ENCODE data around the gene FNDC10. TPM values are rescaled to one million over a fixed set of nuclear protein-coding genes. Genes with fewer than 3 reads are reported as not detected.

FNDC10 gene
- total RNA-seq, 1 experiment from 2014 or later: 8.4 TPM

DNA sequence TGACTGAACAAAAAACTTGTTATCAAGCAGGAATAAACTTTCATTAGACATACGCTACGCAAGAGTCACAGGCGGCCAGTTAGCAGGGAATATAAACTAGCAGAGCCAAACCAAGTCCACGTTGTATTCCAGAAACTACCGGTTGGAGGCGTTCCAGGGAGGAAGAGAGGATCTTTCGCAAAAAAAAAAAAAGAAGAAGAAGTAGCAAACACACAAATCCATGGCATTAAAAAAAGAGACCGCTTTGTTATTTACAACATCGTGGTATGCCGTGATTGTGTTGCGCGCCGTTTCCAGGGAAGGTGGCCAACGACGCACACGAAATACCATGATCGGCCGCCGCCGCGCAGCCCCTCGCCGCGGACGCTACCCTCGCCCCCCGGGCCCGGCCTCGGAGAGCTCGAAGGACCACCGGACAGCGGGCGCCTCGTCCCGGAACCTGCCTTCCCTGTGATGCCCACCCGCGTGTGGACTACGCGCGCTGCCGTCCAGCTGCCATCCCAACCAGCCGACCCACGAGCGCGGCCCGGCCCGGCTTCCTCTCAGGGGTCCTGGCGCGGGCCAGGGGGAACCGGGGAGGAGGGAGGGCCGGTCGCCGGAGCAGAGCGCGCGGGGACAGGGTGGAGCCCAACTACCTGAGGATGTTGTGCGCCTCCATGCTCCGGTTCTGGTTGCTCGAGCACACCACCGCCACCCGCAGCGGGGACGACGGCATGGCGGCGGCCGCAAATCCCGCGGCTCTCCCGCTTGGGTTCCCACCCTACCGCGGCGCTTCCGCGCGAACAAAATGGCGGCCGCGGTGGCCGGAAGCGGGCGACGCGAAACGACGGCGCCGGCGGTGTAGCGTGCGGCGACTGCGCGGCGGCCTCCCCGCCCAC is 25.9 kb downstream of the FNDC10 start:
- Histone ChIP-seq H3K9me2 (ENCODE audit: insufficient read depth) (no peaks in the 10 kb centered on the region), H3K27me3 (ENCODE audit: insufficient read depth, low read length) (no peaks in the 10 kb centered on the region), H3K4me2 (ENCODE audit: low read length) (peak overlapping the region; percentile 72), H3K4me1 (ENCODE audit: control insufficient read depth in 1 of 2, insufficient read depth in 2 of 2, low read length in 2 of 2) (peaks cover 17 to 22% of the 10 kb centered on the region in 2 experiments), H2AFZ (ENCODE audit: low read depth, low read length, poor library complexity, severe bottlenecking) (no peak overlapping the region), H3K9ac (ENCODE audit: low read length) (peak overlapping the region; percentile 100), H4K20me1 (ENCODE audit: insufficient read depth) (peaks cover 10% of the 10 kb centered on the region; the same call in 1 of the 2 replicates), H3K36me3 (ENCODE audit: control insufficient read depth in 1 of 2, insufficient read depth in 2 of 2, low read length in 2 of 2) (peaks cover 3 to 16% of the 10 kb centered on the region in 2 experiments; a peak in 3 of 4 replicates), H3K27ac (ENCODE audit: low read depth, low read length) (peak overlapping the region; percentile 99), H3K9me3 (ENCODE audit: control insufficient read depth in 1 of 2, insufficient read depth in 1 of 2, low read depth in 1 of 2, low read length in 2 of 2) (no peaks in the 10 kb centered on the region), H3K4me3 (replicated peaks in 1 of 2; ENCODE audit: low read depth in 1 of 2, low read length in 2 of 2) (peak overlapping the region; percentile 84 to 97), H3K79me2 (ENCODE audit: insufficient read depth, low read length) (peaks cover 53% of the 10 kb centered on the region)
- peak; percentile 82 for ATAC-seq
- POLR2A ChIA-PET: no interaction called here
- CTCF ChIA-PET: no interaction called here
- RAD21 ChIA-PET (ENCODE audit: low non-redundant PET in 1 of 2, low total read pairs in 2 of 2, uncharacterized antibody in 2 of 2, unreplicated experiment in 2 of 2): no interaction called here
- BruUV-seq (replicated peaks): no TSS peak
- DNase-seq (ENCODE audit: low read depth, low spot score): no peak
- TF ChIP-seq, protein P1, sequence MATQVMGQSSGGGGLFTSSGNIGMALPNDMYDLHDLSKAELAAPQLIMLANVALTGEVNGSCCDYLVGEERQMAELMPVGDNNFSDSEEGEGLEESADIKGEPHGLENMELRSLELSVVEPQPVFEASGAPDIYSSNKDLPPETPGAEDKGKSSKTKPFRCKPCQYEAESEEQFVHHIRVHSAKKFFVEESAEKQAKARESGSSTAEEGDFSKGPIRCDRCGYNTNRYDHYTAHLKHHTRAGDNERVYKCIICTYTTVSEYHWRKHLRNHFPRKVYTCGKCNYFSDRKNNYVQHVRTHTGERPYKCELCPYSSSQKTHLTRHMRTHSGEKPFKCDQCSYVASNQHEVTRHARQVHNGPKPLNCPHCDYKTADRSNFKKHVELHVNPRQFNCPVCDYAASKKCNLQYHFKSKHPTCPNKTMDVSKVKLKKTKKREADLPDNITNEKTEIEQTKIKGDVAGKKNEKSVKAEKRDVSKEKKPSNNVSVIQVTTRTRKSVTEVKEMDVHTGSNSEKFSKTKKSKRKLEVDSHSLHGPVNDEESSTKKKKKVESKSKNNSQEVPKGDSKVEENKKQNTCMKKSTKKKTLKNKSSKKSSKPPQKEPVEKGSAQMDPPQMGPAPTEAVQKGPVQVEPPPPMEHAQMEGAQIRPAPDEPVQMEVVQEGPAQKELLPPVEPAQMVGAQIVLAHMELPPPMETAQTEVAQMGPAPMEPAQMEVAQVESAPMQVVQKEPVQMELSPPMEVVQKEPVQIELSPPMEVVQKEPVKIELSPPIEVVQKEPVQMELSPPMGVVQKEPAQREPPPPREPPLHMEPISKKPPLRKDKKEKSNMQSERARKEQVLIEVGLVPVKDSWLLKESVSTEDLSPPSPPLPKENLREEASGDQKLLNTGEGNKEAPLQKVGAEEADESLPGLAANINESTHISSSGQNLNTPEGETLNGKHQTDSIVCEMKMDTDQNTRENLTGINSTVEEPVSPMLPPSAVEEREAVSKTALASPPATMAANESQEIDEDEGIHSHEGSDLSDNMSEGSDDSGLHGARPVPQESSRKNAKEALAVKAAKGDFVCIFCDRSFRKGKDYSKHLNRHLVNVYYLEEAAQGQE (IDR thresholded peaks at IDR 0.05; ENCODE audit: low read depth): no peak
- no peak for TF ChIP-seq SRF (IDR thresholded peaks at IDR 0.05; ENCODE audit: low read depth)
- TF ChIP-seq YY1 (IDR thresholded peaks at IDR 0.05; ENCODE audit: extremely low read depth, insufficient replicate concordance, low read depth, low read length): peak; percentile 95
- no peak for TF ChIP-seq TCF7L2 (IDR thresholded peaks at IDR 0.05; ENCODE audit: borderline replicate concordance, extremely low read depth, insufficient read depth, insufficient read length)
- TF ChIP-seq CBX3 (IDR thresholded peaks at IDR 0.05; ENCODE audit: low read depth): no peak
- TF ChIP-seq, protein P2, sequence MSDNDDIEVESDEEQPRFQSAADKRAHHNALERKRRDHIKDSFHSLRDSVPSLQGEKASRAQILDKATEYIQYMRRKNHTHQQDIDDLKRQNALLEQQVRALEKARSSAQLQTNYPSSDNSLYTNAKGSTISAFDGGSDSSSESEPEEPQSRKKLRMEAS (IDR thresholded peaks at IDR 0.05): peak; percentile 14
- peak; percentile 2 for TF ChIP-seq POLR2A (IDR thresholded peaks at IDR 0.05; ENCODE audit: borderline replicate concordance, extremely low read depth, insufficient read depth, insufficient read length)
- TF ChIP-seq JUND (IDR thresholded peaks at IDR 0.05): no peak; the same call in 1 of the 2 replicates
- TF ChIP-seq, protein P3, sequence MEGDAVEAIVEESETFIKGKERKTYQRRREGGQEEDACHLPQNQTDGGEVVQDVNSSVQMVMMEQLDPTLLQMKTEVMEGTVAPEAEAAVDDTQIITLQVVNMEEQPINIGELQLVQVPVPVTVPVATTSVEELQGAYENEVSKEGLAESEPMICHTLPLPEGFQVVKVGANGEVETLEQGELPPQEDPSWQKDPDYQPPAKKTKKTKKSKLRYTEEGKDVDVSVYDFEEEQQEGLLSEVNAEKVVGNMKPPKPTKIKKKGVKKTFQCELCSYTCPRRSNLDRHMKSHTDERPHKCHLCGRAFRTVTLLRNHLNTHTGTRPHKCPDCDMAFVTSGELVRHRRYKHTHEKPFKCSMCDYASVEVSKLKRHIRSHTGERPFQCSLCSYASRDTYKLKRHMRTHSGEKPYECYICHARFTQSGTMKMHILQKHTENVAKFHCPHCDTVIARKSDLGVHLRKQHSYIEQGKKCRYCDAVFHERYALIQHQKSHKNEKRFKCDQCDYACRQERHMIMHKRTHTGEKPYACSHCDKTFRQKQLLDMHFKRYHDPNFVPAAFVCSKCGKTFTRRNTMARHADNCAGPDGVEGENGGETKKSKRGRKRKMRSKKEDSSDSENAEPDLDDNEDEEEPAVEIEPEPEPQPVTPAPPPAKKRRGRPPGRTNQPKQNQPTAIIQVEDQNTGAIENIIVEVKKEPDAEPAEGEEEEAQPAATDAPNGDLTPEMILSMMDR (IDR thresholded peaks at IDR 0.05 in 2 of 3, conservative IDR thresholded peaks at IDR 0.05 in 1 of 3; ENCODE audit: borderline replicate concordance in 1 of 3, insufficient read depth in 1 of 3, low read depth in 2 of 3, low read length in 2 of 3): peak in 1 of 3 experiments; percentile 26; a peak in 2 of 6 replicates
- TF ChIP-seq SIN3A (IDR thresholded peaks at IDR 0.05; ENCODE audit: low read depth): peak; percentile 38; the same call in 1 of the 2 replicates
- TF ChIP-seq ZFX (IDR thresholded peaks at IDR 0.05): no peak
- intact Hi-C loops (cut with micrococcal nuclease): loop anchor here (5.0 kb wide), 1 partner anchor 62 kb away; the partner anchor contains the start of gene ATAD3A

Data from HCT116 (cell line).